Bronchial epithelial cell (primary cell): ENCODE results near the gene MAML1. TPM values are rescaled to one million over a fixed set of nuclear protein-coding genes. Genes with fewer than 3 reads are reported as not detected.

ENCODE experiments used
- DNase-seq: peaks from one replicate; pipeline ENCODE4 v3.0.0-alpha.2; 2010; ENCODE audit warnings: low read depth
- FAIRE-seq: peaks from 2 replicates; lab custom pipeline; 2011; peaks lifted over from hg19 to GRCh38; lab: Jason Lieb, UNC
- H3K27me3 ChIP-seq: 2 replicates; pipeline ENCODE4 v1.5.1; 2011; ENCODE audit warnings: low read length; ENCODE audit not compliant: control insufficient read depth, insufficient read depth
- H3K36me3 ChIP-seq: 2 replicates; pipeline ENCODE4 v1.5.1; 2011; ENCODE audit warnings: low read length; ENCODE audit not compliant: control insufficient read depth, insufficient read depth
- H3K4me3 ChIP-seq: 2 replicates; pipeline ENCODE4 v1.5.1; 2011; ENCODE audit warnings: mild to moderate bottlenecking, low read depth, low read length, control low read depth
- CTCF ChIP-seq: IDR thresholded peaks from 2 replicates; pipeline ENCODE4 v1.5.1; 2011; ENCODE audit warnings: mild to moderate bottlenecking, moderate library complexity, low read length, control low read depth, inconsistent platforms; ENCODE audit not compliant: insufficient read depth, severe bottlenecking
- total RNA-seq: library from RNA; depleted of rRNA; stranded (reverse); fragments of >200 nt; gene quantifications from 2 replicates; pipeline ENCODE4 v1.2.1, GENCODE V29; 2014

Gene MAML1
- total RNA-seq, 1 donor from 2014 or later, result 4.2 TPM

GRCh38 chr5:179794171-179794570, 61.5 kb downstream of the MAML1 start:
- DNase-seq (no peak), FAIRE-seq (no peak)
- no peak for TF ChIP-seq CTCF
- no peaks in the 10 kb centered on the region for H3K27me3 ChIP-seq
- peaks cover 11% of the 10 kb centered on the region for H3K36me3 ChIP-seq
- H3K4me3 ChIP-seq, result no peak overlapping the region

DNA sequence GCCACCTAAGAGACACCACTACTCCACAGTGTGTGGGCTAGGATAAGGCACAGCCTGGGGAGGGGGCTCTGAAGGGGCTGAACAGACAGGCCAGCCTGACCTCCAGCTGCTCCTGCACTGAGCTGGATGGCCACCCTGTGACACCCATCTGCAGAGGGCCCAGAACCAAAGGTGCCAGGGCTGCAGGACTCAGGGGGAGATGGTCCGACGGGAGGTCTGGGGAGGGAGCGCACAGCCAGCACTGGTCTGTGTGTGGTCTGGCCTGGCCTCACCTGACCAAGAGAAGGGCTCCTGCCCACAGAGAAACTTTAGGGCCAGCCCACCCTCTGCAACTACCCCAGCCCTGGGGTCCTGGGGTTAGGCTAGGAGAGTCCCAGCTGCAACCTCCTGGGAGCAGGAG, 62.0 kb downstream of the MAML1 start:
- no peak for TF ChIP-seq CTCF
- DNase-seq, result no peak
- H3K27me3 ChIP-seq, result no peaks in the 10 kb centered on the region
- H3K4me3 ChIP-seq, result no peak overlapping the region
- FAIRE-seq, result no peak
- H3K36me3 ChIP-seq, result peaks cover 13% of the 10 kb centered on the region

- FAIRE-seq, result no peak
These were observed 62.6 kb downstream of the MAML1 start for GRCh38 chr5:179795049-179795862.

DNA sequence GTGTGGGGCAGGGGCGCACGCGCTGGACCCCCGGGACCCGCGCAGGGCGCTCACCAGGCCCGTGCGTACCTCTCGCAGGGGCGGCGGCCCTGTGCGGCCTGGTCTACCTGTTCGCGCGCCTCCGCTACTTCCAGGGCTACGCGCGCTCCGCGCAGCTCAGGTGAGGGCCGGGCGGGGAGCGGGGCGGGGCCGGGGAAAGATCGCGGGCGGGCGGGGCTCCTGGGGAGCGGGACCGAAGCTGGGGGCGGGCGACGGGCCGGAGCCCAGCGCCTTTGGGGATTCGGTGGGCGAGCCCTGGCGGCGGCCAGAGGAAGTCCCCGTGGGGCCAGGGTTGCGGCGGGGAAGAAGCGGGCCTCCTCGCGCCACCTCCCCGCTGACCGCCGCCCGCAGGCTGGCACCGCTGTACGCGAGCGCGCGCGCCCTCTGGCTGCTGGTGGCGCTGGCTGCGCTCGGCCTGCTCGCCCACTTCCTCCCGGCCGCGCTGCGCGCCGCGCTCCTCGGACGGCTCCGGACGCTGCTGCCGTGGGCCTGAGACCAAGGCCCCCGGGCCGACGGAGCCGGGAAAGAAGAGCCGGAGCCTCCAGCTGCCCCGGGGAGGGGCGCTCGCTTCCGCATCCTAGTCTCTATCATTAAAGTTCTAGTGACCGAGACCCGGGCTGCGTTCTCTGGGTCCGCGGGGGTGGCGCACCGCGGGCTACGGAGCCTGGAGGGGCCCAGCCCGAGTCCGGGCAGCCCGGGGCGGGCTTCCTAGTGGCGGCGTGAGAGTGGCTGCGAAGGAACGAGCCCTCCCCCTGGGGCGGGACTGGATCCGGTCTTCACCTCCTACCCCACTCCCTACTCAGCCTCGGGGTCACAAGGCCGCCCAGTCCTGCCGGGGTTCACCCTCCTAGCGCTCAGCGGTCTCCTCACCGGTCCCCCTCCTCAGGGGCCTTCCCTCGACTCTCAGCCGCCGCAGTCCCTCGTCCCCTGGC, 63.5 kb downstream of the MAML1 start:
- peak; percentile 74 for TF ChIP-seq CTCF
- FAIRE-seq, result no peak
- peak; percentile 52 for DNase-seq

More at GRCh38 chr5:179795049-179795862, 62.6 kb downstream of the MAML1 start:
- DNase-seq, result peak; percentile 68
- no peak for TF ChIP-seq CTCF
- H3K4me3 ChIP-seq, result peak overlapping the region; percentile 74
- no peaks in the 10 kb centered on the region for H3K27me3 ChIP-seq
- peaks cover 19% of the 10 kb centered on the region for H3K36me3 ChIP-seq

DNA sequence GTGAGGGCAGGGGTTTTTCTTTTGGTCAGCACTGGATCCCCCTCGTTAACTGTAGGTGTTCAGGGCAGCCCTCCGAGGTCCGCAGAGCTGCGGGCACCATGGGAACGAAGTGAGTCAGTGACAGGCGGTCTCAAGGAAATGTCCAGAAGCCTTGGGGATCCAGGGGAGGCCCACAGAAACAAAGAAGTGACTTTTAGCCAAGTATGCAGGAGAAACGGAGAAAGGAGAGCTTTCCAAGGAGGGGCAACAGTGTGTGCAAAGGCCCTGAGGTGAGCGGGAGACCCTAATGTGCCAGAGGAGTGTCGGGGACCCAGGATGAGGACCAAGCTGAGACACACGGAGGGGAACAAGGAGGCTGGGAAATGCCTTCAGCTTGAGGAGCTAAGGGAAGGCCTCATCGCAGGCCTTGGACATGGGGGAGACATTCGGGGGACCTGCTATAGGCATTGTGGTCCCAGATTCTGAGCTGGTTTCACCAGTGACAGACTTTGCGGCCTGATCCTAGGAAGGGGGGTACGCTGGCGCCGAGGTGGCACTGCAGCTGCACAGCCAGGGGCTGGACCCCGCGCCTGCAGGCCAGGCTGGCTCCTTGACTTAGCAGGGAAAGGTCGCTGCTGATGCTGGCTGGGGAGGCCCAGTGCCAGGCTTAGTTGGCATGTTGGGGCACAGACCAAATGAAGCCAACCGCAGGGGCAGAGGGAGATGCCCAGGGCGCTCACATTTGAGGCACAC, 64.4 kb downstream of the MAML1 start:
- TF ChIP-seq CTCF, result no peak
- FAIRE-seq (no peak), DNase-seq (no peak)
- Histone ChIP-seq H3K4me3 (no peak overlapping the region), H3K27me3 (no peaks in the 10 kb centered on the region), H3K36me3 (peaks cover 31% of the 10 kb centered on the region)

More for the DNA sequence above, 63.5 kb downstream of the MAML1 start:
- no peaks in the 10 kb centered on the region for H3K27me3 ChIP-seq
- peak overlapping the region; percentile 74 for H3K4me3 ChIP-seq
- H3K36me3 ChIP-seq, result peaks cover 27% of the 10 kb centered on the region
